WTC11 (cell line): Measurements from ENCODE around the gene FRMD4A. TPM values are rescaled to one million over a fixed set of nuclear protein-coding genes. Genes with fewer than 3 reads are reported as not detected.

Source experiments
- ATAC-seq: fragments of 200-7000 bp; cut with Tn5 transposase; 2 replicates; pipeline ENCODE4 v1.10.0; 2021; ENCODE audit warnings: mild to moderate bottlenecking, moderate library complexity
- CTCF ChIA-PET: fragments of 300-600 bp; sonication (Branson Sonifier 250); formaldehyde crosslinking; loops from one replicate; lab custom pipeline; 2021; ENCODE audit warnings: antibody characterized with exemption; lab: Charles Lee
- POLR2A ChIA-PET: fragments of 350-600 bp; sonication (Branson Sonifier 250); formaldehyde crosslinking; loops from one replicate; lab custom pipeline; 2021; ENCODE audit warnings: antibody characterized with exemption; lab: Charles Lee
- DNase-seq: peaks from one replicate; pipeline ENCODE4 v3.0.0; 2021; ENCODE audit warnings: low spot score
- H3K27ac Mint-ChIP-seq: 2 replicates; pipeline ENCODE4 v1.8.0; 2021; ENCODE audit warnings: mixed read lengths
- H3K27me3 Mint-ChIP-seq: 2 replicates; pipeline ENCODE4 v1.8.0; 2021; ENCODE audit warnings: low read depth, mild to moderate bottlenecking, moderate library complexity, mixed read lengths
- H3K36me3 Mint-ChIP-seq: 2 replicates; pipeline ENCODE4 v1.8.0; 2021; ENCODE audit warnings: mixed read lengths
- H3K4me1 Mint-ChIP-seq: 2 replicates; pipeline ENCODE4 v1.8.0; 2022; ENCODE audit warnings: mixed read lengths
- H3K4me3 Mint-ChIP-seq: 2 replicates; pipeline ENCODE4 v1.8.0; 2021; ENCODE audit warnings: mild to moderate bottlenecking, moderate library complexity, mixed read lengths
- H3K9me3 Mint-ChIP-seq: 2 replicates; pipeline ENCODE4 v1.8.0; 2021; ENCODE audit warnings: mixed read lengths
- ATF1 ChIP-seq: sonication (generic); formaldehyde crosslinking; IDR thresholded peaks from 2 replicates; pipeline ENCODE4 v1.8.1; 2023; ENCODE audit warnings: mild to moderate bottlenecking, moderate library complexity, missing genetic modification reagents
- E2F4 ChIP-seq: sonication (generic); formaldehyde crosslinking; IDR thresholded peaks from 2 replicates; pipeline ENCODE4 v1.8.1; 2022; ENCODE audit warnings: low read depth, mild to moderate bottlenecking, moderate library complexity, missing genetic modification reagents, borderline replicate concordance
- FOXJ3 ChIP-seq: sonication (generic); formaldehyde crosslinking; IDR thresholded peaks from 2 replicates; pipeline ENCODE4 v1.9.0; 2021; ENCODE audit warnings: missing genetic modification reagents, mild to moderate bottlenecking, borderline replicate concordance
- FOXP1 ChIP-seq: sonication (generic); formaldehyde crosslinking; IDR thresholded peaks from 2 replicates; pipeline ENCODE4 v1.8.0; 2022; ENCODE audit warnings: missing genetic modification reagents, mild to moderate bottlenecking, moderate library complexity, borderline replicate concordance
- FOXP4 ChIP-seq: sonication (generic); formaldehyde crosslinking; IDR thresholded peaks from 2 replicates; pipeline ENCODE4 v1.8.0; 2022; ENCODE audit warnings: mild to moderate bottlenecking, missing genetic modification reagents
- GABPB1 ChIP-seq: sonication (generic); formaldehyde crosslinking; IDR thresholded peaks from 2 replicates; pipeline ENCODE4 v1.8.1; 2023; ENCODE audit warnings: mild to moderate bottlenecking, missing genetic modification reagents
- HMGA2 ChIP-seq: fragments of 250-450 bp; sonication (Bioruptor Pico); IDR thresholded peaks from 2 replicates; pipeline ENCODE4 v1.4.0; 2021; ENCODE audit warnings: mild to moderate bottlenecking, moderate library complexity
- JUN ChIP-seq: sonication (generic); formaldehyde crosslinking; IDR thresholded peaks from 2 replicates; pipeline ENCODE4 v1.8.0; 2023; ENCODE audit warnings: mild to moderate bottlenecking, missing genetic modification reagents
- MYBL2 ChIP-seq: sonication (generic); formaldehyde crosslinking; IDR thresholded peaks from 2 replicates; pipeline ENCODE4 v1.8.1; 2023; ENCODE audit warnings: mild to moderate bottlenecking, moderate library complexity, missing genetic modification reagents
- NFYB ChIP-seq: sonication (generic); formaldehyde crosslinking; conservative IDR thresholded peaks from 2 replicates; pipeline ENCODE4 v1.8.0; 2022; ENCODE audit warnings: low read depth, missing genetic modification reagents
- NR2C2 ChIP-seq: sonication (generic); formaldehyde crosslinking; IDR thresholded peaks from 2 replicates; pipeline ENCODE4 v1.8.0; 2022; ENCODE audit warnings: mild to moderate bottlenecking, missing genetic modification reagents
- PRDM15 ChIP-seq: sonication (generic); formaldehyde crosslinking; IDR thresholded peaks from 2 replicates; pipeline ENCODE4 v1.8.0; 2022; ENCODE audit warnings: missing genetic modification reagents
- ZMAT4 ChIP-seq: fragments of 250-450 bp; sonication (Bioruptor Pico); IDR thresholded peaks from 2 replicates; pipeline ENCODE4 v1.9.0; 2021; ENCODE audit warnings: mild to moderate bottlenecking
- ZNF121 ChIP-seq: sonication (generic); formaldehyde crosslinking; IDR thresholded peaks from 2 replicates; pipeline ENCODE4 v1.8.0; 2023; ENCODE audit warnings: missing genetic modification reagents
- ZNF396 ChIP-seq: fragments of 250-450 bp; sonication (Bioruptor Pico); IDR thresholded peaks from 2 replicates; pipeline ENCODE4 v1.8.0; 2021; ENCODE audit warnings: mild to moderate bottlenecking, moderate library complexity, borderline replicate concordance
- ZNF423 ChIP-seq: fragments of 250-450 bp; sonication (Bioruptor Pico); IDR thresholded peaks from 2 replicates; pipeline ENCODE4 v2.1.2; 2022; ENCODE audit warnings: mild to moderate bottlenecking, moderate library complexity
- ZNF425 ChIP-seq: fragments of 250-450 bp; sonication (Bioruptor Pico); conservative IDR thresholded peaks from 2 replicates; pipeline ENCODE4 v1.9.0; 2021; ENCODE audit warnings: mild to moderate bottlenecking
- ZSCAN18 ChIP-seq: fragments of 250-450 bp; sonication (Bioruptor Pico); IDR thresholded peaks from 2 replicates; pipeline ENCODE4 v2.1.2; 2022; ENCODE audit warnings: mild to moderate bottlenecking, moderate library complexity
- total RNA-seq: library from RNA; stranded (reverse); gene quantifications from 3 replicates; pipeline ENCODE4 v1.2.3, GENCODE V29; 2021

Gene FRMD4A
- total RNA-seq, 1 experiment from 2014 or later, result 35.5 TPM

- POLR2A ChIA-PET, result interaction anchor here (0.6 to 1.1 kb wide), 2 partner anchors 12 to 37 kb away, joined by 3 read pairs; no protein-coding TSS in a partner anchor
- Mint-ChIP-seq H3K4me1 (peaks cover 37% of the 10 kb centered on the region), H3K4me3 (no peak overlapping the region; the same call in 1 of the 2 replicates), H3K9me3 (peaks cover 6% of the 10 kb centered on the region), H3K27me3 (peaks cover 45% of the 10 kb centered on the region), H3K36me3 (no peaks in the 10 kb centered on the region), H3K27ac (no peak overlapping the region)
- no peak for DNase-seq
- CTCF ChIA-PET, result interaction anchor here (1.3 to 2.7 kb wide), 2 partner anchors 9 to 13 kb away, joined by 3 to 10 read pairs; no protein-coding TSS in a partner anchor
- no peak for TF ChIP-seq NFYB
- no peak for TF ChIP-seq PRDM15 (CRISPR knock-in tag)
- TF ChIP-seq ZNF423 (CRISPR knock-in tag), result no peak
- TF ChIP-seq MYBL2 (CRISPR knock-in tag), result no peak
- TF ChIP-seq ZMAT4 (CRISPR knock-in tag), result no peak
- no peak for TF ChIP-seq FOXJ3 (CRISPR knock-in tag)
- no peak for TF ChIP-seq ZSCAN18 (CRISPR knock-in tag)
- no peak for TF ChIP-seq E2F4 (CRISPR knock-in tag)
- no peak for TF ChIP-seq FOXP4 (CRISPR knock-in tag)
- TF ChIP-seq HMGA2 (CRISPR knock-in tag), result no peak
- TF ChIP-seq ZNF425 (CRISPR knock-in tag), result no peak
- TF ChIP-seq ATF1, result no peak
- TF ChIP-seq ZNF121, result no peak
- TF ChIP-seq FOXP1 (CRISPR knock-in tag), result no peak
- TF ChIP-seq JUN, result no peak
- no peak for TF ChIP-seq ZNF396
- no peak for TF ChIP-seq NR2C2 (CRISPR knock-in tag)
- TF ChIP-seq GABPB1 (CRISPR knock-in tag), result no peak
- no peak for ATAC-seq
Observed at GRCh38 chr10:13893926-13894325, 436.8 kb downstream of the FRMD4A start.
